GM23338 (cell line): ENCODE results near the gene CLSTN1. TPM values are rescaled to one million over a fixed set of nuclear protein-coding genes. Genes with fewer than 3 reads are reported as not detected.

Experiments used
- ATAC-seq: fragments of 200-7000 bp; cut with Tn5 transposase; 3 replicates; pipeline ENCODE4 v1.9.1; 2020
- DNase-seq: peaks from one replicate; pipeline ENCODE4 v3.0.0-alpha.2; 2015; ENCODE audit warnings: low spot score
- H2AFZ ChIP-seq: fragments of 200-600 bp; sonication (generic); 2 replicates; pipeline ENCODE4 v1.8.0; 2016; ENCODE audit warnings: antibody characterized with exemption, mild to moderate bottlenecking, moderate library complexity
- H3F3A ChIP-seq: fragments of 200-600 bp; sonication (generic); replicated peaks from 2 replicates; pipeline ENCODE4 v1.8.0; 2017; ENCODE audit warnings: antibody characterized with exemption, mixed run types, low read depth
- H3K27ac ChIP-seq: fragments of 200-600 bp; sonication (generic); 2 replicates; pipeline ENCODE4 v1.6.1; 2016; ENCODE audit warnings: low read depth
- H3K27me3 ChIP-seq: fragments of 200-600 bp; sonication (generic); 2 replicates; pipeline ENCODE4 v1.8.0; 2016; ENCODE audit warnings: mild to moderate bottlenecking, mixed run types, moderate library complexity; ENCODE audit not compliant: insufficient read depth
- H3K36me3 ChIP-seq: fragments of 200-600 bp; sonication (generic); 2 replicates; pipeline ENCODE4 v1.8.0; 2016; ENCODE audit warnings: mild to moderate bottlenecking; ENCODE audit not compliant: insufficient read depth
- H3K4me1 ChIP-seq: fragments of 200-600 bp; sonication (generic); 2 replicates; pipeline ENCODE4 v1.8.0; 2016; ENCODE audit warnings: mild to moderate bottlenecking, moderate library complexity; ENCODE audit not compliant: insufficient read depth
- H3K4me2 ChIP-seq: fragments of 200-600 bp; sonication (generic); 2 replicates; pipeline ENCODE4 v1.7.1; 2017; ENCODE audit warnings: mixed run types
- H3K4me3 ChIP-seq: fragments of 200-600 bp; sonication (generic); 2 replicates; pipeline ENCODE4 v1.6.1; 2016; ENCODE audit warnings: mixed run types
- H3K79me2 ChIP-seq: fragments of 200-600 bp; sonication (generic); replicated peaks from 2 replicates; pipeline ENCODE4 v1.8.0; 2017; ENCODE audit warnings: mild to moderate bottlenecking; ENCODE audit not compliant: insufficient read depth
- H3K9me2 ChIP-seq: fragments of 200-600 bp; sonication (generic); 2 replicates; pipeline ENCODE4 v1.8.0; 2017; ENCODE audit not compliant: insufficient read depth
- H4K20me1 ChIP-seq: fragments of 200-600 bp; sonication (generic); replicated peaks from 2 replicates; pipeline ENCODE4 v1.8.0; 2017; ENCODE audit warnings: mild to moderate bottlenecking; ENCODE audit not compliant: insufficient read depth
- H3K27ac Mint-ChIP-seq: 2 replicates; pipeline ENCODE4 v1.8.0; 2020; ENCODE audit warnings: inconsistent platforms, mild to moderate bottlenecking, moderate library complexity, mixed read lengths
- H3K27me3 Mint-ChIP-seq: 3 replicates; pipeline ENCODE4 v1.8.0; 2022; ENCODE audit warnings: low read depth, mild to moderate bottlenecking, moderate library complexity, mixed read lengths, inconsistent platforms; ENCODE audit not compliant: insufficient read depth, poor library complexity
- H3K36me3 Mint-ChIP-seq: 3 replicates; pipeline ENCODE4 v1.8.0; 2021; ENCODE audit warnings: low read depth, mild to moderate bottlenecking, inconsistent platforms, moderate library complexity, mixed read lengths
- H3K4me1 Mint-ChIP-seq: 3 replicates; pipeline ENCODE4 v1.8.0; 2020; ENCODE audit warnings: mild to moderate bottlenecking, inconsistent platforms, mixed read lengths
- H3K4me3 Mint-ChIP-seq: 3 replicates; pipeline ENCODE4 v1.8.0; 2021; ENCODE audit warnings: moderate library complexity, mild to moderate bottlenecking, inconsistent platforms, mixed read lengths
- H3K9me3 Mint-ChIP-seq: 3 replicates; pipeline ENCODE4 v1.8.0; 2020; ENCODE audit warnings: moderate library complexity, mild to moderate bottlenecking, inconsistent platforms, mixed read lengths
- CTCF ChIP-seq, 2 experiments: fragments of 200-600 bp in 1 of 2; sonication (generic) in 1 of 2; conservative IDR thresholded peaks; 2 replicates each; pipeline versions ENCODE4 v1.5.1 to v1.6.1; 2016 to 2017; ENCODE audit warnings: antibody characterized with exemption in 2 of 2, low read depth in 2 of 2, mild to moderate bottlenecking in 2 of 2, moderate library complexity in 1 of 2
- EZH2 ChIP-seq: fragments of 200-600 bp; sonication (generic); IDR thresholded peaks from one replicate; pipeline ENCODE4 v1.8.0; 2017; ENCODE audit warnings: antibody characterized with exemption, mild to moderate bottlenecking, low read depth; ENCODE audit not compliant: unreplicated experiment
- JUNB ChIP-seq: IDR thresholded peaks from one replicate; pipeline ENCODE4 v1.6.1; 2016; ENCODE audit warnings: antibody characterized with exemption; ENCODE audit not compliant: unreplicated experiment
- NANOG ChIP-seq: IDR thresholded peaks from 2 replicates; pipeline ENCODE4 v1.6.1; 2016; ENCODE audit warnings: antibody characterized with exemption, borderline replicate concordance
- REST ChIP-seq: IDR thresholded peaks from one replicate; pipeline ENCODE4 v1.6.1; 2018; ENCODE audit warnings: antibody characterized with exemption; ENCODE audit not compliant: unreplicated experiment
- ZNF114 ChIP-seq: fragments of 250-450 bp; sonication (Bioruptor Pico); IDR thresholded peaks from 2 replicates; pipeline ENCODE4 v1.5.0; 2020; ENCODE audit warnings: mild to moderate bottlenecking, moderate library complexity
- ZNF331 ChIP-seq: fragments of 250-450 bp; sonication (Bioruptor Pico); IDR thresholded peaks from 2 replicates; pipeline ENCODE4 v1.5.0; 2020; ENCODE audit warnings: low read depth, mild to moderate bottlenecking, moderate library complexity
- polyA plus RNA-seq: library from polyadenylated mRNA; unstranded; fragments of >200 nt; fragmentation: Nextera tagmentation; extraction: Ambion mirVana; gene quantifications from 2 replicates; pipeline ENCODE4 v1.2.1, GENCODE V29; 2016
- total RNA-seq: library from RNA; depleted of rRNA; stranded (reverse); fragments of >200 nt; shearing (Covaris generic); gene quantifications from 2 replicates; pipeline ENCODE4 v1.2.3, GENCODE V29; 2014

The CLSTN1 gene
- total and polyA plus RNA-seq, 2 experiments from 2014 or later: 38.5 to 66.2 TPM

- H3K4me2 ChIP-seq: no peak overlapping the region
- Mint-ChIP-seq H3K4me1 (peaks cover 9% of the 10 kb centered on the region), H3K4me3 (no peak overlapping the region), H3K9me3 (no peaks in the 10 kb centered on the region), H3K36me3 (peaks cover 4% of the 10 kb centered on the region; the same call in 1 of the 3 replicates), H3K27me3 (peaks cover 4% of the 10 kb centered on the region), H3K27ac (no peak overlapping the region)
- no peaks in the 10 kb centered on the region for H3K9me2 ChIP-seq
- DNase-seq (peak; percentile 89), ATAC-seq (peak; percentile 95)
- no peak overlapping the region for H3K27ac ChIP-seq
- no peaks in the 10 kb centered on the region for H3K27me3 ChIP-seq
- H2AFZ ChIP-seq: no peak overlapping the region
- no peaks in the 10 kb centered on the region for H3K4me1 ChIP-seq
- TF ChIP-seq NANOG (no peak), REST (no peak), ZNF331 (CRISPR knock-in tag) (no peak), CTCF (conservative IDR thresholded peaks at IDR 0.05; ENCODE audit: low read depth in 2 of 2) (peak; percentile 91 to 99), JUNB (no peak)
- H3F3A ChIP-seq: 0 out of 2 replicates have a peak, but pooled peaks cover 6% of the 10 kb centered on the region
- 0 out of 2 replicates have a peak, but pooled peaks cover 2% of the 10 kb centered on the region for H4K20me1 ChIP-seq
- no peaks in the 10 kb centered on the region for H3K36me3 ChIP-seq
- no peak overlapping the region for H3K4me3 ChIP-seq
- no peaks in the 10 kb centered on the region for H3K79me2 ChIP-seq
Measured at GRCh38 chr1:9867408-9868243, 43.9 kb upstream of the CLSTN1 start.

- no peaks in the 10 kb centered on the region for H3K36me3 ChIP-seq
- Mint-ChIP-seq H3K9me3 (no peaks in the 10 kb centered on the region), H3K27ac (no peak overlapping the region), H3K36me3 (peaks cover 4% of the 10 kb centered on the region; the same call in 1 of the 3 replicates), H3K27me3 (peaks cover 4% of the 10 kb centered on the region), H3K4me3 (no peak overlapping the region), H3K4me1 (peaks cover 9% of the 10 kb centered on the region)
- H3K4me1 ChIP-seq: no peaks in the 10 kb centered on the region
- H4K20me1 ChIP-seq: 0 out of 2 replicates have a peak, but pooled peaks cover 2% of the 10 kb centered on the region
- no peaks in the 10 kb centered on the region for H3K9me2 ChIP-seq
- H2AFZ ChIP-seq: no peak overlapping the region
- no peak for DNase-seq
- TF ChIP-seq ZNF114 (CRISPR knock-in tag) (no peak), CTCF (conservative IDR thresholded peaks at IDR 0.05; ENCODE audit: low read depth in 2 of 2) (no peak), EZH2 (no peak)
- H3K27me3 ChIP-seq: no peaks in the 10 kb centered on the region
- H3K79me2 ChIP-seq: no peaks in the 10 kb centered on the region
- H3K27ac ChIP-seq: no peak overlapping the region
- no peak overlapping the region for H3K4me3 ChIP-seq
- no peak overlapping the region for H3K4me2 ChIP-seq
- 0 out of 2 replicates have a peak, but pooled peaks cover 6% of the 10 kb centered on the region for H3F3A ChIP-seq
- no peak for ATAC-seq
Measured at GRCh38 chr1:9866836-9867235, 43.1 kb upstream of the CLSTN1 start.
